ENCODE measurements around the gene IFI30.

IFI30 gene

DNA sequence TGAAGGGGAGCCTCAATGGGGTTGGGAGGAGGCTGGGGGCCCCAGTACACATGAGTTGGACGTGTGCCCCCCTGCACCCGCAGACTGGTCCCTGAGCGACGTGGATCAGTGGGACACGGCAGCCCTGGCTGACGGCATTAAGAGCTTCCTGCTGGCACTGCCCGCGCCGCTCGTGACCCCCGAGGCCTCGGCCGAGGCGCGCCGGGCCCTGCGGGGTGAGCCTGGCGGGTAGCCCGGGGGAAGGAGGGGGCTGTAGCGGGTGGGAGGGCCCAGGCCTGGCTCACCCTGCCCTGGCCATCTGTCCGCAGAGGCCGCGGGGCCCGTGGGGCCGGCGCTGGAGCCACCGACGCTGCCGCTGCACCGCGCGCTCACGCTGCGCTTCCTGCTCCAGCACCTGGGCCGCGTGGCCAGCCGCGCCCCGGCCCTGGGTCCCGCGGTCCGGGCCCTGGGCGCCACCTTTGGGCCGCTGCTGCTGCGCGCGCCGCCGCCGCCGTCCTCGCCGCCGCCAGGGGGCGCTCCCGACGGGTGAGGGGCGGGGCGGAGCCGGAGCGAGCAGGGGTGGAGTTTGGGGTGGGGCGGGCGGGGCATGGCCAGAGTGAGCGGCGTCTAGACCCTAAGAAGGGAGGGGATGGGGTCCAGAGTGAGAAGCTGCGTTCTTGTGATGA lies 12.5 kb upstream of the IFI30 start:
- peak overlapping the region; percentile 19 for H3K4me3 ChIP-seq (ENCODE audit: low read depth, low read length)
- in situ Hi-C loops (cut with HindIII; ENCODE audit: low sequenced_read_pairs) = loop anchor here (5.0 to 10.0 kb wide), 2 partner anchors 71 to 206 kb away; no protein-coding TSS in a partner anchor
- DNase-seq (ENCODE audit: low read depth) = no peak

DNA sequence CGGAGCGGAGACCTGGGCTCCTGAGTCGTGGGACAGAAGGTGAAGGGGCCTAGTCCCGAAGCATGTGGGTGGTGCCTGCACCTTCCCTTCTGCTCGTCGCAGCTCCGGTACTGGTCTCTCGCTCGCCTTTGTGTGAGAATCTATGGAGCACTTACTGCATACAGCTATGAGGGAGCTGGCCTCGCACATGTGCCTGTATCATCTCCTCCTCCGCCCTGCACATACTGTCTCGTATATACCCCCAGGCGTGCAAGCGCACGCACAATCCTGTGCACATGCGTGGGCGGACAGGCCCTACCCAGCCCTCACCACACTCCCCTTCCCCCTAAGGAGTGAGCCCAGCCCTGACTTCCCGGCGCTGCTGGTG lies 12.0 kb upstream of the IFI30 start:
- no peak overlapping the region for H3K4me3 ChIP-seq (ENCODE audit: low read depth, low read length)
- TF ChIP-seq, protein P1, sequence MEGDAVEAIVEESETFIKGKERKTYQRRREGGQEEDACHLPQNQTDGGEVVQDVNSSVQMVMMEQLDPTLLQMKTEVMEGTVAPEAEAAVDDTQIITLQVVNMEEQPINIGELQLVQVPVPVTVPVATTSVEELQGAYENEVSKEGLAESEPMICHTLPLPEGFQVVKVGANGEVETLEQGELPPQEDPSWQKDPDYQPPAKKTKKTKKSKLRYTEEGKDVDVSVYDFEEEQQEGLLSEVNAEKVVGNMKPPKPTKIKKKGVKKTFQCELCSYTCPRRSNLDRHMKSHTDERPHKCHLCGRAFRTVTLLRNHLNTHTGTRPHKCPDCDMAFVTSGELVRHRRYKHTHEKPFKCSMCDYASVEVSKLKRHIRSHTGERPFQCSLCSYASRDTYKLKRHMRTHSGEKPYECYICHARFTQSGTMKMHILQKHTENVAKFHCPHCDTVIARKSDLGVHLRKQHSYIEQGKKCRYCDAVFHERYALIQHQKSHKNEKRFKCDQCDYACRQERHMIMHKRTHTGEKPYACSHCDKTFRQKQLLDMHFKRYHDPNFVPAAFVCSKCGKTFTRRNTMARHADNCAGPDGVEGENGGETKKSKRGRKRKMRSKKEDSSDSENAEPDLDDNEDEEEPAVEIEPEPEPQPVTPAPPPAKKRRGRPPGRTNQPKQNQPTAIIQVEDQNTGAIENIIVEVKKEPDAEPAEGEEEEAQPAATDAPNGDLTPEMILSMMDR (IDR thresholded peaks at IDR 0.05; ENCODE audit: low read depth, low read length, missing control alignments) = no peak
- no peak for DNase-seq (ENCODE audit: low read depth)
- in situ Hi-C loops (cut with HindIII; ENCODE audit: low sequenced_read_pairs) = loop anchor here (5.0 to 10.0 kb wide), 2 partner anchors 71 to 207 kb away; no protein-coding TSS in a partner anchor

More for the DNA sequence above, 12.5 kb upstream of the IFI30 start:
- TF ChIP-seq, protein P1 (IDR thresholded peaks at IDR 0.05; ENCODE audit: low read depth, low read length, missing control alignments) = peak; percentile 21

DNA sequence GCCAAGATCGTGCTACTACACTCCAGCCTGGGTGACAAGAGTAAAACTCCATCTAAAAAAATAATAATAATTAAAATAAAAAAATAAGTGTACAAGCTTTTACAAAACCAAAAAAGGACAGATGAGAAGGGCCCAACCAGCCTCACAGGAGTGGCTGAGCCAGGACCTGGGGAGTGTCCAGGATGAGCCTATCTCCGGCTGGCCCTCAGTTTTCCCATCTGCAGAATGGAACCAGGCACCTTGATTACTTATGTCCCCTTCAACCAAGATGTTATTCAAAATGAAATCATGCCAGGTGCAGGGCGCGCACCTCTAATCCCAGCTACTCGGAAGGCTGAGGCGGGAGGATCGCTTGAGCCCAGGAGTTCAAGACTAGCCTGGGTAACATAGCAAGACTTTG lies 9.5 kb upstream of the IFI30 start:
- TF ChIP-seq, protein P1 (IDR thresholded peaks at IDR 0.05; ENCODE audit: low read depth, low read length, missing control alignments) = no peak
- DNase-seq (ENCODE audit: low read depth) = no peak
- no peak overlapping the region for H3K4me3 ChIP-seq (ENCODE audit: low read depth, low read length)
- in situ Hi-C loops (cut with HindIII; ENCODE audit: low sequenced_read_pairs) = loop anchor here (5.0 to 10.0 kb wide), 2 partner anchors 68 to 209 kb away; no protein-coding TSS in a partner anchor

DNA sequence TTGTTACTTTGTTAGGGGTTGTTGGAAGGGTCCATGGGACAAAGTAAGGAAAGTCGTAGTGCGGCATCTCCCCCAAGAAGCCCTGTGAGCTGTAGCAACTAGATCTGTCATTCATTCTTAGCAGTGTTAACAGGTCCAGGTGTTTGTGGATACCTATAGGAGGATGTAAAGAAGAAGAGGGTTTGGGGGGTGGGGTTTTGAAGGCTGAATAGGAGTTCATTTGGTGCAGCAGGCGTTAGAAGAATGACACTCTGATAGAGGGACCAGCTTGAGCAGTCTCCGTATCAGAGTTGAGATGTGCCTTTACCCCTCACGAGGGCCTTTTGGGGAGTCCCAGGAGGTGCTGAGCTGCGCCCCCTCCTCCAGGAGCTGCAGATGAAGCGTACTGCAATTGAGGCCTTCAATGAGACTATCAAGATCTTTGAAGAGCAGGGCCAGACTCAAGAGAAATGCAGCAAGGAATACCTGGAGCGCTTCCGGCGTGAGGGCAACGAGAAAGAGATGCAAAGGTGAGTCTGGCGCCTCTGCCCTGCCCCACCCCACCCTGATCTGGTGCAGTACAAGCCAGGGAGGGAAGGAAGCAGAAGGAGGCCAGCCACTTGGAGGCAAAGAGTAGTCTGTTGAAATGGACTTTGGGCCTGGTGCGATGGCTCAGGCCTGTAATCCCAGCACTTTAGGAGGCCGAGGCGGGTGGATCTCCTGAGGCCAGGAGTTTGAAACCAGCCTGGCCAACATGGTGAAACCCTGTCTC lies 7.6 kb upstream of the IFI30 start:
- no peak overlapping the region for H3K4me3 ChIP-seq (ENCODE audit: low read depth, low read length)
- no peak for DNase-seq (ENCODE audit: low read depth)
- in situ Hi-C loops (cut with HindIII; ENCODE audit: low sequenced_read_pairs) = loop anchor here (10.0 kb wide), 1 partner anchor 211 kb away; no protein-coding TSS in a partner anchor
- TF ChIP-seq, protein P1 (IDR thresholded peaks at IDR 0.05; ENCODE audit: low read depth, low read length, missing control alignments) = no peak

DNA sequence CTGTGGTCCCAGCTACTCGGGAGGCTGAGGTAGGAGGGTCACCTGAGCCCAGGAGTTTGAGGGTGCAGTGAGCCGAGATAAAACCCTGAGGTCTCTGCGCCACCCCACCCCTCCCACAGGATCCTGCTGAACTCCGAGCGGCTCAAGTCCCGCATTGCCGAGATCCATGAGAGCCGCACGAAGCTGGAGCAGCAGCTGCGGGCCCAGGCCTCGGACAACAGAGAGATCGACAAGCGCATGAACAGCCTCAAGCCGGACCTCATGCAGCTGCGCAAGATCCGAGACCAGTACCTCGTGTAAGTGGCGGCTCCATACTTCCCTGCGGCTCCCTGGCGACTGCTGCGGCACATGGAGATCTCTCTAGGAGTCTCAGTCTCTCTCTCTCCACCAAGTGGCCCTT lies 6.6 kb upstream of the IFI30 start:
- in situ Hi-C loops (cut with HindIII; ENCODE audit: low sequenced_read_pairs) = loop anchor here (10.0 kb wide), 1 partner anchor 212 kb away; no protein-coding TSS in a partner anchor
- TF ChIP-seq, protein P1 (IDR thresholded peaks at IDR 0.05; ENCODE audit: low read depth, low read length, missing control alignments) = no peak
- no peak overlapping the region for H3K4me3 ChIP-seq (ENCODE audit: low read depth, low read length)
- DNase-seq (ENCODE audit: low read depth) = no peak

DNA sequence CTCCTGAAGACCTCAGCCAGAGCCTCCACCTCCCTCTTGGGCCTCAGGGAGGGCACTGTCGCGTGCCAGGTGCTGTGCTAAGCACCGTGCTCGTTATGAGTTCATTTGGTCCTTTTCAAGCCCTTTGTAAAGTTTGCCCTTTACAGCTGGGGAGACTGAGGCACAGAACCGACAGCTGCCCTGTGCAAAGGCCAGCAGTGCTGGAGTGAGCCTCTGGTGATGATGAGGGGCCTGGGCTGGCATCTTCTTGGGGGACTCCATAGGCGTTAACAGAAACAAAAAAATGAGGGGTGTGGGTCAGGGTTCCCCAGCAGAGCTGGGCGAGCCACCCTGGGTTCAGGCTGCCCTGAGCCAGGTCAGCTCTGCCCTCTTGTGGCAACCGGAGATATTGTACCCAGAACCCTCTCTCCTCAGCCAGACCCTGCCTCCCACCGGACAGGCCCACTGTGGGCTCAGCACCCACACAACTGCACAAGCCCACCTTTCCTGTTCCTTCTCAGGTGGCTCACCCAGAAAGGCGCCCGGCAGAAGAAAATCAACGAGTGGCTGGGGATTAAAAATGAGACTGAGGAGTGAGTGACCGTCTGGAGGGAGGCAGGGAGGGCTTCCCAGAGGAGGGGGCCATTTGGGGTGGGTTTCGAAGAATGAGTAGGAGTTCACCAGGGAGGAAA lies 5.5 kb upstream of the IFI30 start:
- no peak for DNase-seq (ENCODE audit: low read depth)
- in situ Hi-C loops (cut with HindIII; ENCODE audit: low sequenced_read_pairs) = loop anchor here (10.0 kb wide), 1 partner anchor 213 kb away; no protein-coding TSS in a partner anchor
- TF ChIP-seq, protein P1 (IDR thresholded peaks at IDR 0.05; ENCODE audit: low read depth, low read length, missing control alignments) = peak; percentile 75
- no peak overlapping the region for H3K4me3 ChIP-seq (ENCODE audit: low read depth, low read length)

All from astrocyte of the cerebellum (primary cell).